Measurements from ENCODE around the gene RAP1A. TPM values are rescaled to one million over a fixed set of nuclear protein-coding genes. Genes with fewer than 3 reads are reported as not detected.

RAP1A gene
- total RNA-seq, 1 experiment from 2014 or later, result 26.7 TPM

- Histone ChIP-seq H3K56ac (ENCODE audit: insufficient read length, low read depth, low read length) (no peak overlapping the region), H3K4ac (ENCODE audit: low read depth, low read length) (no peak overlapping the region), H3K79me2 (ENCODE audit: insufficient read depth, low read length) (no peaks in the 10 kb centered on the region), H3K9me3 (ENCODE audit: control insufficient read depth, low read depth, low read length) (no peaks in the 10 kb centered on the region), H2BK20ac (ENCODE audit: low read depth, low read length, poor library complexity, severe bottlenecking) (no peak overlapping the region), H3K23ac (ENCODE audit: insufficient read length, low read depth, low read length) (no peak overlapping the region), H3K9ac (ENCODE audit: extremely low read depth, insufficient read length, low read length) (no peak overlapping the region), H3K4me1 (ENCODE audit: insufficient read depth, low read length) (no peaks in the 10 kb centered on the region), H2AFZ (ENCODE audit: low read length) (no peak overlapping the region), H3T11ph (ENCODE audit: low read length) (no peak overlapping the region), H4K5ac (ENCODE audit: insufficient read length, low read depth, low read length) (no peak overlapping the region), H3K14ac (ENCODE audit: insufficient read depth, low read length) (no peak overlapping the region), H2BK12ac (ENCODE audit: insufficient read length, low read depth, low read length) (no peak overlapping the region), H2BK15ac (ENCODE audit: low read depth, low read length) (no peak overlapping the region), H3K23me2 (ENCODE audit: insufficient read length, low read depth, low read length, poor library complexity, severe bottlenecking) (no peaks in the 10 kb centered on the region), H3K79me1 (ENCODE audit: insufficient read depth, low read depth, low read length, poor library complexity, severe bottlenecking) (no peaks in the 10 kb centered on the region), H3K27ac (ENCODE audit: insufficient read length, low read depth, low read length) (no peak overlapping the region), H3K4me2 (ENCODE audit: insufficient read depth, insufficient read length, low read length) (no peak overlapping the region), H2BK5ac (ENCODE audit: insufficient read length, low read length) (no peak overlapping the region), H4K8ac (replicated peaks; ENCODE audit: insufficient read length, low read depth, low read length) (no peak overlapping the region), H3K27me3 (ENCODE audit: insufficient read depth, low read length) (no peaks in the 10 kb centered on the region), H4K91ac (ENCODE audit: insufficient read length, low read depth, low read length) (no peak overlapping the region), H2BK120ac (ENCODE audit: low read depth, low read length, poor library complexity, severe bottlenecking) (no peak overlapping the region), H4K20me1 (ENCODE audit: control insufficient read depth, insufficient read depth, insufficient read length) (no peaks in the 10 kb centered on the region), H2AK5ac (ENCODE audit: insufficient read length, low read length) (no peak overlapping the region), H3K18ac (ENCODE audit: insufficient read length, low read depth, low read length) (no peak overlapping the region)
- Mint-ChIP-seq H3K4me3 (no peak overlapping the region), H3K27me3 (ENCODE audit: low read depth) (no peaks in the 10 kb centered on the region), H3K4me1 (peaks cover 0 to under 1% of the 10 kb centered on the region in 2 experiments; a peak in 2 of 4 replicates), H3K9me3 (no peaks in the 10 kb centered on the region), H3K27ac (no peak overlapping the region), H3K36me3 (ENCODE audit: insufficient read depth in 1 of 3, low read depth in 3 of 3) (no peaks in the 10 kb centered on the region; a peak in 1 of 7 replicates)
- TF ChIP-seq CTCF (conservative IDR thresholded peaks at IDR 0.05), result no peak
- no peak for DNase-seq
- WGBS (ENCODE audit: extremely low coverage, insufficient read length, low lambda C conversion rate), result no CpG with 5 or more reads among the region's 1 CpG
Measured at GRCh38 chr1:111666828-111667227, 47.2 kb downstream of the RAP1A start.
